ENCODE data around the gene CAMSAP2.
"Not testable (repeated sequence)": the region's sequence is repeated elsewhere in the genome, so short reads cannot be mapped to it uniquely, and the experiment has no call there.

The CAMSAP2 gene

GRCh38 chr1:200779326-200779725 is 40.6 kb downstream of the CAMSAP2 start:
- no peak for DNase-seq (ENCODE audit: low read depth)
- H3K4me3 ChIP-seq (ENCODE audit: low read depth, low read length), result no peak overlapping the region
- no peak for TF ChIP-seq CTCF (IDR thresholded peaks at IDR 0.05; ENCODE audit: insufficient read depth, low read depth, low read length, missing control alignments)

GRCh38 chr1:200780545-200781369 is 42.1 kb downstream of the CAMSAP2 start:
- TF ChIP-seq CTCF (IDR thresholded peaks at IDR 0.05; ENCODE audit: insufficient read depth, low read depth, low read length, missing control alignments), result no peak
- peak overlapping the region; percentile 19 for H3K4me3 ChIP-seq (ENCODE audit: low read depth, low read length)
- peak; percentile 38 for DNase-seq (ENCODE audit: low read depth)

GRCh38 chr1:200783926-200784325 is 45.2 kb downstream of the CAMSAP2 start:
- no peak for TF ChIP-seq CTCF (IDR thresholded peaks at IDR 0.05; ENCODE audit: insufficient read depth, low read depth, low read length, missing control alignments)
- DNase-seq (ENCODE audit: low read depth), result no peak
- H3K4me3 ChIP-seq (ENCODE audit: low read depth, low read length), result no peak overlapping the region

GRCh38 chr1:200784576-200784975 is 45.9 kb downstream of the CAMSAP2 start:
- no peak for DNase-seq (ENCODE audit: low read depth)
- TF ChIP-seq CTCF (IDR thresholded peaks at IDR 0.05; ENCODE audit: insufficient read depth, low read depth, low read length, missing control alignments), result no peak
- no peak overlapping the region for H3K4me3 ChIP-seq (ENCODE audit: low read depth, low read length)

- no peak for TF ChIP-seq CTCF (IDR thresholded peaks at IDR 0.05; ENCODE audit: insufficient read depth, low read depth, low read length, missing control alignments)
- no peak overlapping the region for H3K4me3 ChIP-seq (ENCODE audit: low read depth, low read length)
Measured at GRCh38 chr1:200786788-200787187, 48.1 kb downstream of the CAMSAP2 start.

GRCh38 chr1:200787896-200788387 is 49.2 kb downstream of the CAMSAP2 start:
- H3K4me3 ChIP-seq (ENCODE audit: low read depth, low read length), result no peak overlapping the region
- no peak for TF ChIP-seq CTCF (IDR thresholded peaks at IDR 0.05; ENCODE audit: insufficient read depth, low read depth, low read length, missing control alignments)
- no peak for DNase-seq (ENCODE audit: low read depth)

More at GRCh38 chr1:200786788-200787187, 48.1 kb downstream of the CAMSAP2 start:
- no peak for DNase-seq (ENCODE audit: low read depth)

GRCh38 chr1:200791012-200791411 is 52.3 kb downstream of the CAMSAP2 start:
- not testable (repeated sequence) for DNase-seq (ENCODE audit: low read depth); H3K4me3 ChIP-seq (ENCODE audit: low read depth, low read length)

Data from GM12865 (cell line).